ENCODE measurements around the gene SLC4A4.

Gene SLC4A4

DNA sequence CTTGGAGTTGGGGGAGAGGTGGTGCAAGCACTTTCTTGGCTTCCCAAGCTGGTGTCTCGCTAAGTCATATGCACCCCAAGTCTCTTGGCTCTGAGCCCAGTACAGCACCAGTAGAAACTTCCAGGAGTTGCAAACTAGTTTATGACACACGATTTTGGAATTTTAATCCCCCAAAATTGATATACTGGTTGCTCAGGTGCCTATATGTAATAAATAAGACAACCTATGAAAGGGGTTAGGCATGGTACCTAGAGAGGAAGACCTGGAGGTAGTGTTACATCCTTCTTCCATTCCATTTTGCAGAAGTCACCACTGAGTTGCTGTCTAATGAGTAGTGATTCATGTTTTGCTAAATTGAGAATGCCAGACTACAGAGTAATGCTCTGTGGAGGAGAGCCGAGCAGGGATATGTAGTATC, 4.3 kb upstream of the SLC4A4 start:
- H3K9me2 ChIP-seq (replicated peaks; ENCODE audit: insufficient read depth, low read length) = no peaks in the 10 kb centered on the region
- no peaks in the 10 kb centered on the region for H3K9me3 ChIP-seq (ENCODE audit: insufficient read depth, low read length)
- no peaks in the 10 kb centered on the region for H3K79me2 ChIP-seq (ENCODE audit: insufficient read depth, low read length)
- H3K27ac ChIP-seq (ENCODE audit: low read depth, low read length) = no peak overlapping the region
- no peak overlapping the region for H2AFZ ChIP-seq (ENCODE audit: low read depth, low read length, severe bottlenecking)
- H3K9ac ChIP-seq (ENCODE audit: low read length) = no peak overlapping the region
- no peak overlapping the region for H3K4me2 ChIP-seq (ENCODE audit: low read depth, low read length, poor library complexity, severe bottlenecking)
- no peak overlapping the region for H3K4me3 ChIP-seq (ENCODE audit: insufficient read depth, low read length, poor library complexity, severe bottlenecking)
- no peaks in the 10 kb centered on the region for H3K27me3 ChIP-seq (ENCODE audit: low read length)
- no peak for TF ChIP-seq EZH2phosphoT487 (conservative IDR thresholded peaks at IDR 0.05; ENCODE audit: low read length)
- no peak for TF ChIP-seq CTCF (IDR thresholded peaks at IDR 0.05; ENCODE audit: insufficient read depth, low read length, poor library complexity, severe bottlenecking)
- H4K20me1 ChIP-seq (ENCODE audit: low read depth, low read length) = no peaks in the 10 kb centered on the region
- no peaks in the 10 kb centered on the region for H3K36me3 ChIP-seq (ENCODE audit: low read length)
- H3F3A ChIP-seq (ENCODE audit: insufficient read depth) = no peaks in the 10 kb centered on the region

GRCh38 chr4:71343670-71344466, 5.0 kb downstream of the SLC4A4 start:
- no peak overlapping the region for H2AFZ ChIP-seq (ENCODE audit: low read depth, low read length, severe bottlenecking)
- H3K9ac ChIP-seq (ENCODE audit: low read length) = no peak overlapping the region
- H3K9me3 ChIP-seq (ENCODE audit: insufficient read depth, low read length) = no peaks in the 10 kb centered on the region
- H3K9me2 ChIP-seq (replicated peaks; ENCODE audit: insufficient read depth, low read length) = no peaks in the 10 kb centered on the region
- H3K27ac ChIP-seq (ENCODE audit: low read depth, low read length) = no peak overlapping the region
- TF ChIP-seq CTCF (IDR thresholded peaks at IDR 0.05; ENCODE audit: insufficient read depth, low read length, poor library complexity, severe bottlenecking) (no peak), EZH2phosphoT487 (conservative IDR thresholded peaks at IDR 0.05; ENCODE audit: low read length) (no peak)
- H3K36me3 ChIP-seq (ENCODE audit: low read length) = no peaks in the 10 kb centered on the region
- no peak overlapping the region for H3K4me3 ChIP-seq (ENCODE audit: insufficient read depth, low read length, poor library complexity, severe bottlenecking)
- H3K4me2 ChIP-seq (ENCODE audit: low read depth, low read length, poor library complexity, severe bottlenecking) = no peak overlapping the region
- H3K79me2 ChIP-seq (ENCODE audit: insufficient read depth, low read length) = no peaks in the 10 kb centered on the region
- H4K20me1 ChIP-seq (ENCODE audit: low read depth, low read length) = no peaks in the 10 kb centered on the region
- no peaks in the 10 kb centered on the region for H3K27me3 ChIP-seq (ENCODE audit: low read length)
- H3F3A ChIP-seq (ENCODE audit: insufficient read depth) = no peaks in the 10 kb centered on the region

- no peaks in the 10 kb centered on the region for H3K36me3 ChIP-seq (ENCODE audit: low read length)
- H3K79me2 ChIP-seq (ENCODE audit: insufficient read depth, low read length) = no peaks in the 10 kb centered on the region
- H4K20me1 ChIP-seq (ENCODE audit: low read depth, low read length) = no peaks in the 10 kb centered on the region
- no peaks in the 10 kb centered on the region for H3F3A ChIP-seq (ENCODE audit: insufficient read depth)
- H3K4me2 ChIP-seq (ENCODE audit: low read depth, low read length, poor library complexity, severe bottlenecking) = no peak overlapping the region
- no peaks in the 10 kb centered on the region for H3K27me3 ChIP-seq (ENCODE audit: low read length)
- H3K9ac ChIP-seq (ENCODE audit: low read length) = no peak overlapping the region
- H2AFZ ChIP-seq (ENCODE audit: low read depth, low read length, severe bottlenecking) = no peak overlapping the region
- H3K9me3 ChIP-seq (ENCODE audit: insufficient read depth, low read length) = no peaks in the 10 kb centered on the region
- H3K27ac ChIP-seq (ENCODE audit: low read depth, low read length) = no peak overlapping the region
- H3K9me2 ChIP-seq (replicated peaks; ENCODE audit: insufficient read depth, low read length) = no peaks in the 10 kb centered on the region
- H3K4me3 ChIP-seq (ENCODE audit: insufficient read depth, low read length, poor library complexity, severe bottlenecking) = no peak overlapping the region
- TF ChIP-seq EZH2phosphoT487 (conservative IDR thresholded peaks at IDR 0.05; ENCODE audit: low read length) (no peak), CTCF (IDR thresholded peaks at IDR 0.05; ENCODE audit: insufficient read depth, low read length, poor library complexity, severe bottlenecking) (no peak)
Measured at GRCh38 chr4:71346710-71347109, 7.9 kb downstream of the SLC4A4 start.
